ENCODE data around the gene C4BPB.

C4BPB gene

DNA sequence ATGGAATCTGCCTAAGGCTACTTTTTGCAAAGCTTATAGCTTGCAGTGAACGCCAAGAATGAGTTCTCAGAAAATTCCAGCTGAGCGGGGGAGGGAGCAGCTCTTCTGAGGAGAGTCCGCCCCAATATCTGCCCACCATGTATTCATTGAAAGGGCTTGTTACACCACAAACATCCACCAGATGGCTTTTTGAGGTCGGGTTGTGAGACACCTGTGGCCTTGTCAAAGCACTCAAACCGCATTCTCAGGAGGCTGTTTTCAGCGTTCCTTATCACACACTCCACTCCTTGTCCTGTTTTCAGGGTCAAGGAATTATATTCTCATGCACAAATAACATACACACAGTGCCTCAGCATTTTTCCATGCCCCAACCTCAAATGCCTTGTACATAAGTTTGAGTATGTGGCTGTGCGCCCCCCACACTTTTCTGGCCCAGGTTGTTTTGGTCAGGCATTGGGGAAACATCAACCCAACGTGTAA is 3.9 kb upstream of the C4BPB start:
- DNase-seq (ENCODE audit: low read depth in 3 of 3) = peak in 2 of 3 experiments; percentile 22 to 46

DNA sequence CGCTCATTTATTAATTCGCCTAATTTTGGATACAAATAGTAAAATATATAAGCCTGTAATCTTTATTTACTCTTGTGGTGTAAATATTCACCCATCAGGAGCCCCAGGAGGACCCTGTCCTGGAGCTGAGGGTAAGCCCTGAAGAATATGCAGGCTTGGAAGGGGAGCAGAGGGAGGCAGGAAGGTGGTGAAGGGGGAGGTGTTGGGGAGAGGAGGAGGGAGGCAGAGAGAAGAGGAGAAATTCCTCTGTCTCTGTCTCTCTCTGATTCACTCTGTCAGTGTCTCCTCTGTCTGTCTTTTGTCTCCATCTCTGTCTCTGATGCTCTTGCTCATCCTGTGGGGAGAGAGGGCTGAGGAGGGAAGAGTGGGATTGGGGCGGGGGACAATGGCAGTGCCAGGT is 2.8 kb upstream of the C4BPB start:
- DNase-seq (ENCODE audit: low read depth in 3 of 3) = no peak

- DNase-seq (ENCODE audit: low read depth in 3 of 3) = no peak
Observed at GRCh38 chr1:207088161-207088560, 499 bp upstream of the C4BPB start.

- DNase-seq (ENCODE audit: low read depth in 3 of 3) = no peak
Observed at GRCh38 chr1:207089627-207090355, 1.1 kb downstream of the C4BPB start.

- no peak for DNase-seq (ENCODE audit: low read depth in 3 of 3)
Observed at GRCh38 chr1:207091200-207091908, 2.7 kb downstream of the C4BPB start.

DNA sequence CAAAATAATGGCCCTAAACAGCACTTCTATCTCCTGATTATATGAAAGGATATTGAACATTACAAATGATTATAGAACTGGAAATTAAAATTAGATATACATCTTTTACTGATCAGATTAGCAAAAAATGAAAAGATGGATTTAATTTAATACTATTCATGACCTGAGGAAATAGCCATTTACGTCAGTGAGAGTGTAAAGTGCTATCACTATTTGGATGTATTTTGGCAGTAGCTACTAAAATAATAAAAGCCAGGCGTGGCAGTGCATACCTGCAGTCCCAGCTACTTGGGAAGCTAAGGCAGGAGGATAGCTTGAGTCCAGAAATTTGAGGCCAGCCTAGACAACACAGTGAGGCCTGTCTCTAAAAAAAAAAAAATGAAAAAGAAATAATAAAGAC is 5.3 kb downstream of the C4BPB start:
- no peak for DNase-seq (ENCODE audit: low read depth in 3 of 3)

- DNase-seq (ENCODE audit: low read depth in 3 of 3) = no peak
Observed at GRCh38 chr1:207097871-207098324, 9.2 kb downstream of the C4BPB start.

DNA sequence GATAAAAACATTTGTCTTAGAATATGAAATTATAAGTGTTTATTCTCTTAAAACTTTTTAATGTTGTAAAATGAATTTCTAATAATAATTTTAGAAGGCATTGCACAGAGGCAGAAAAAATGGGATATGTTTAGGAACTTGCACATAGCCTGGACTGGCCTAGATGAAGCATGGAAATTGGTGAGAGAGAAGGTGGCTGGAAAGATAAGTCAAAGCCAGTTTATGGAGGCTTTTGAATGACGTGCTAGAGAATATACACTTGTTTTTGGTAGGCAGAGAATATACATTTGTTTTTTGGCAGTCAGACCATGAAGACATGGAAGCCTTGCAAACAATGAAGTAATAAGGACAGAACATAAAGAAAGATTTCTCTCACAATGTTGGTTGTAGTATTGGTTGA is 13.1 kb downstream of the C4BPB start:
- DNase-seq (ENCODE audit: low read depth in 3 of 3) = no peak

DNA sequence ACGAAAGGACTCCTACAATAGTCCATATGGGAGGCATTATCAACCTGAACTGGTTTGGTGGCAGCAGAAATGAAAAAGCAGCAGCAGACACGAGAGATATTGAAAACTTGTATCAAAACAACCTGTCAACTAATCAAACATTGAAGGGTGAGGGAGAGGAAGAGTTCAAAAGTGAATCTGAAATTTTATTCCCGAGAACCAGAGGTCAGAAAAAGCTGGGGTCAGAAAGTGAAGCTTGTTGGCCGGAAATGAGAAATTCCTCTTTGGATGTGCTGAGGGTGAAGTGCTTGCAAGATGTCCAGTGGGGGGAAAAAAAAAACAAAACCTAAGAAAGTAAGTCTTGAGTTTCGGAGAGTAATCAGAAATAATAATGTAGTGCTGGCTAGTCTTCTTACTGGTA is 13.5 kb downstream of the C4BPB start:
- DNase-seq (ENCODE audit: low read depth in 3 of 3) = no peak

DNA sequence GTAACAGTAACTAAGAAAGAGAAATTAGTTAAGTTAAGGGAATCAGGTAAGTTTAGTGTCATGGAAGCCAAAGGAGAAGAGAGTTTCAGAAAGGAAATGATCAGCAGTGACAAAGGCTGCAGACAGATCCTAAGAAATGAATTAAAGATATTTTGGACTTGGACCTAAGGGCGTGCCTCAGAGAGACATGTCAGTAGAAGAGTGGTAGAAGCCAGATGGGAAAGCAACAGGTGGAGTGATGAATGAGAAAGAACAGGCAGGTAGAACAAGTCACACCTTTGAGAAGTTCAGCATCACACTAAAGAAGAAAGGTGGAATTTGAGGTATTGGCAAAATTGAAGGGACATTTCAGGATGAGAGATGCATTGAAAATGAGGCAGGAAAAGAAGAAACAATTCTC is 14.0 kb downstream of the C4BPB start:
- no peak for DNase-seq (ENCODE audit: low read depth in 3 of 3)

DNA sequence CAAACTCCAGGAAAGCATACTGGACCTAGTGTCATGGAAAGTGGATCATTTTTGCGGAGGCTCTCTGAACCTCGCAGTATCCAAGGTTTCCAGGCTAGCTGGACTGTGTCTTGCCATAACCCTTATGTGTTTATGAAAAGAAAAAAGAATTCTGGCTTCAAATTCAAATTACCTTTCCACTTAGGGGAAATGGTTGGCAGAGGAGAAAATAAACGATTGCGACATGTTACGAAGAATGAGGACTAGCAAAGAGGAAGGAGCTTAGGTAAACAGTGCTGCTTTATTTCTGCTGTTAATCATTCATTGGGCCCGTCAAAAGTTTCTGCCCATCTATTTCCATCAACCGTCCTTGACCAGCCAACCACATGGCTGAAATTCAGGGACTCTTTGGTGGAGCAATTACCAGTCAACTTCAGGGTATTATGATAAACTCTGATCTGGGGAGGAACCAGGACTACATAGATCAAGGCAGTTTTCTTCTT is 15.3 kb downstream of the C4BPB start, which contains the start of gene C4BPA:
Gene C4BPA (plus strand): TSS at position 342 of the 482 bp plus-strand sequence. CDS start 8,793 bp downstream, outside the sequence.
- no peak for DNase-seq (ENCODE audit: low read depth in 3 of 3)

- DNase-seq (ENCODE audit: low read depth in 3 of 3) = no peak
Observed at GRCh38 chr1:207109004-207109403, 20.3 kb downstream of the C4BPB start.

- DNase-seq (ENCODE audit: low read depth in 3 of 3) = no peak
Observed at GRCh38 chr1:207112616-207113296, 24.1 kb downstream of the C4BPB start.

- DNase-seq (ENCODE audit: low read depth in 3 of 3) = no peak
Observed at GRCh38 chr1:207115269-207115668, 26.6 kb downstream of the C4BPB start.

- no peak for DNase-seq (ENCODE audit: low read depth in 3 of 3)
Observed at GRCh38 chr1:207124389-207124788, 35.7 kb downstream of the C4BPB start.

- no peak for DNase-seq (ENCODE audit: low read depth in 3 of 3)
Observed at GRCh38 chr1:207128336-207128921, 39.8 kb downstream of the C4BPB start.

GRCh38 chr1:207129053-207129452 is 40.4 kb downstream of the C4BPB start:
- no peak for DNase-seq (ENCODE audit: low read depth in 3 of 3)

- no peak for DNase-seq (ENCODE audit: low read depth in 3 of 3)
Observed at GRCh38 chr1:207130252-207131036, 41.8 kb downstream of the C4BPB start.

GRCh38 chr1:207131163-207131562 is 42.5 kb downstream of the C4BPB start:
- DNase-seq (ENCODE audit: low read depth in 3 of 3) = no peak

- no peak for DNase-seq (ENCODE audit: low read depth in 3 of 3)
Observed at GRCh38 chr1:207134581-207134980, 45.9 kb downstream of the C4BPB start.

DNA sequence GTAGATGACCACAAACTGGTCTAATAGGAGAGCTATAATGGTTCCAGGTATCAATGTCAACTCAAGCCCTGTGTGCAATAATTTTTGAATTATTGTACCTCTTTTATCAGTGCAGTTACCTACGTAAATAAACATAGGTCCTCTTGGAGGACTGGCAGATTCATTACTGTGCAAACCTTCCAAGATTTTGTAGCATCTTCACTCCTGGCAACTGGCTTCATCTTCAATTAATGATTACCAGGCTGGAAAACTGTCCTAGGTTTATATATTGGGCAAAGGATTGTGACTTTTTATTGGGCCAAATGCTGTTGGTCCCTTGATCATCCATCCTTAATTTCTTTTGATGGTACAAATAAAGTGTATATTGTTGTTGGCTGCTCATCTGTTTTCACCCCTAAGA is 51.0 kb downstream of the C4BPB start:
- DNase-seq (ENCODE audit: low read depth in 3 of 3) = no peak
